ENCODE measurements around the gene PCBP3.
"Not testable (repeated sequence)": the region's sequence is repeated elsewhere in the genome, so short reads cannot be mapped to it uniquely, and the experiment has no call there.

Gene PCBP3

GRCh38 chr21:45811136-45811535 is 167.6 kb downstream of the PCBP3 start:
- H3K23ac ChIP-seq (ENCODE audit: low read length in 2 of 2): no peak overlapping the region
- no peak overlapping the region for H2BK12ac ChIP-seq (ENCODE audit: low read length in 2 of 2)
- no peak overlapping the region for H2AK5ac ChIP-seq (ENCODE audit: low read length, severe bottlenecking)
- no peak overlapping the region for H2BK120ac ChIP-seq (ENCODE audit: low read depth, low read length)
- H3K4me3 ChIP-seq (ENCODE audit: insufficient read depth in 1 of 2, low read depth in 1 of 2, low read length in 2 of 2): no peak overlapping the region
- no peak overlapping the region for H3K18ac ChIP-seq (ENCODE audit: low read depth in 1 of 2, low read length in 2 of 2)
- no peak overlapping the region for H4K8ac ChIP-seq (ENCODE audit: low read length)
- H3K4me1 ChIP-seq (ENCODE audit: control insufficient read depth, insufficient read depth, low read depth, low read length): no peaks in the 10 kb centered on the region
- 69% methylated on average over 5 of the region's 5 CpGs for WGBS
- no peak overlapping the region for H2AFZ ChIP-seq (ENCODE audit: low read depth, low read length)
- no peak overlapping the region for H4K91ac ChIP-seq (ENCODE audit: low read length)
- no peak overlapping the region for H3K14ac ChIP-seq (ENCODE audit: low read length in 2 of 2)
- H3K27me3 ChIP-seq (ENCODE audit: control insufficient read depth in 1 of 2, insufficient read depth in 1 of 2, low read length in 2 of 2): no peaks in the 10 kb centered on the region
- H3K36me3 ChIP-seq (ENCODE audit: control insufficient read depth in 1 of 2, insufficient read depth in 2 of 2, low read depth in 1 of 2, low read length in 2 of 2): peaks cover 0 to 3% of the 10 kb centered on the region in 2 experiments
- no peak overlapping the region for H2BK15ac ChIP-seq (ENCODE audit: low read depth, poor library complexity, severe bottlenecking)
- no peak overlapping the region for H3K27ac ChIP-seq (ENCODE audit: low read length, poor library complexity, severe bottlenecking)
- H3K4me2 ChIP-seq (ENCODE audit: low read length, poor library complexity, severe bottlenecking): no peak overlapping the region
- no peaks in the 10 kb centered on the region for H3K9me3 ChIP-seq (ENCODE audit: control insufficient read depth, low read length)
- H3K9ac ChIP-seq (ENCODE audit: low read length): no peak overlapping the region
- no peak for DNase-seq
- H2BK5ac ChIP-seq (ENCODE audit: low read depth, low read length, poor library complexity, severe bottlenecking): no peak overlapping the region
- no peaks in the 10 kb centered on the region for H3K79me1 ChIP-seq (replicated peaks; ENCODE audit: low read length, poor library complexity, severe bottlenecking)
- no peak overlapping the region for H3K4ac ChIP-seq (ENCODE audit: low read depth in 1 of 2, low read length in 2 of 2)

DNA sequence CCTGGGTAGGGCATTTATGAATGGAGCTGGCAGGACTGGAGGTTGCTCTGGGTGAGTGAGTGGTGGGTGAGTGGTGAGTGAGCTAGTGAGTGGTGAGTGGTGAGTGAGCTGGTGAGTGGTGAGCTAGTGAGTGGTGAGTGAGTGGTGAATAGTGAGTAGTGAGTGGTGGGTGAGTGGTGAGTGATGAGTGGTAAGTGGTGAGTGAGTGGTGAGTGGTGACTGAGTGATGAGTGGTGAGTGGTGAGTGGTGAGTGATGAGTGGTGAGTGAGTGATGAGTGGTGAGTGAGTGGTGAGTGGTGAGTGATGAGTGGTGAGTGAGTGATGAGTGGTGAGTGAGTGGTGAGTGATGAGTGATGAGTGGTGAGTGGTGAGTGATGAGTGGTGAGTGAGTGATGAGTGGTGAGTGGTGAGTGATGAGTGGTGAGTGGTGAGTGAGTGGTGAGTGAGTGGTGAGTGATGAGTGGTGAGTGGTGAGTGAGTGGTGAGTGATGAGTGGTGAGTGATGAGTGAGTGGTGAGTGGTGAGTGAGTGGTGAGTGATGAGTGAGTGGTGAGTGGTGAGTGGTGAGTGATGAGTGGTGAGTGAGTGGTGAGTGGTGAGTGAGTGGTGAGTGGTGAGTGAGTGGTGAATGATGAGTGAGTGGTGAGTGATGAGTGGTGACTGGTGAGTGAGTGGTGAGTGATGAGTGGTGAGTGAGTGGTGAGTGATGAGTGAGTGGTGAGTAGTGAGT is 170.8 kb downstream of the PCBP3 start:
- not testable (repeated sequence) for H3K18ac ChIP-seq (ENCODE audit: low read depth in 1 of 2, low read length in 2 of 2); H2BK5ac ChIP-seq (ENCODE audit: low read depth, low read length, poor library complexity, severe bottlenecking); H2AK5ac ChIP-seq (ENCODE audit: low read length, severe bottlenecking); H2BK120ac ChIP-seq (ENCODE audit: low read depth, low read length); H2BK15ac ChIP-seq (ENCODE audit: low read depth, poor library complexity, severe bottlenecking); H3K27ac ChIP-seq (ENCODE audit: low read length, poor library complexity, severe bottlenecking); H3K4ac ChIP-seq (ENCODE audit: low read depth in 1 of 2, low read length in 2 of 2); H3K79me1 ChIP-seq (replicated peaks; ENCODE audit: low read length, poor library complexity, severe bottlenecking); H4K91ac ChIP-seq (ENCODE audit: low read length); H3K9me3 ChIP-seq (ENCODE audit: control insufficient read depth, low read length); H3K14ac ChIP-seq (ENCODE audit: low read length in 2 of 2); H3K27me3 ChIP-seq (ENCODE audit: control insufficient read depth in 1 of 2, insufficient read depth in 1 of 2, low read length in 2 of 2); H3K4me3 ChIP-seq (ENCODE audit: insufficient read depth in 1 of 2, low read depth in 1 of 2, low read length in 2 of 2); H3K9ac ChIP-seq (ENCODE audit: low read length); H3K4me2 ChIP-seq (ENCODE audit: low read length, poor library complexity, severe bottlenecking); H3K23ac ChIP-seq (ENCODE audit: low read length in 2 of 2); H2BK12ac ChIP-seq (ENCODE audit: low read length in 2 of 2); DNase-seq; H2AFZ ChIP-seq (ENCODE audit: low read depth, low read length); H4K8ac ChIP-seq (ENCODE audit: low read length); H3K36me3 ChIP-seq (ENCODE audit: control insufficient read depth in 1 of 2, insufficient read depth in 2 of 2, low read depth in 1 of 2, low read length in 2 of 2)
- H3K4me1 ChIP-seq (ENCODE audit: control insufficient read depth, insufficient read depth, low read depth, low read length): peaks cover 18% of the 10 kb centered on the region

DNA sequence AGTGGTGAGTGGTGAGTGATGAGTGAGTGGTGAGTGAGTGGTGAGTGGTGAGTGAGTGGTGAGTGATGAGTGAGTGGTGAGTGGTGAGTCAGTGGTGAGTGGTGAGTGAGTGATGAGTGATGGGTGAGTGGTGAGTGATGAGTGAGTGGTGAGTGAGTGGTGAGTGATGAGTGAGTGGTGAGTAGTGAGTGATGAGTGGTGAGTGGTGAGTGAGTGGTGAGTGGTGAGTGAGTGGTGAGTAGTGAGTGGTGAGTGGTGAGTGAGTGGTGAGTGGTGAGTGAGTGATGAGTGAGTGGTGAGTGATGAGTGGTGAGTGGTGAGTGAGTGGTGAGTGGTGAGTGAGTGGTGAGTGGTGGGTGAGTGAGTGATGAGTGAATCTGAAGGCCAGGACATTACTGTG is 172.3 kb downstream of the PCBP3 start:
- H2AK5ac ChIP-seq (ENCODE audit: low read length, severe bottlenecking); H3K4ac ChIP-seq (ENCODE audit: low read depth in 1 of 2, low read length in 2 of 2); H4K8ac ChIP-seq (ENCODE audit: low read length); H2AFZ ChIP-seq (ENCODE audit: low read depth, low read length); H3K9ac ChIP-seq (ENCODE audit: low read length); H2BK15ac ChIP-seq (ENCODE audit: low read depth, poor library complexity, severe bottlenecking); H3K23ac ChIP-seq (ENCODE audit: low read length in 2 of 2); H3K79me1 ChIP-seq (replicated peaks; ENCODE audit: low read length, poor library complexity, severe bottlenecking); H3K4me3 ChIP-seq (ENCODE audit: insufficient read depth in 1 of 2, low read depth in 1 of 2, low read length in 2 of 2); H3K14ac ChIP-seq (ENCODE audit: low read length in 2 of 2); H3K27me3 ChIP-seq (ENCODE audit: control insufficient read depth in 1 of 2, insufficient read depth in 1 of 2, low read length in 2 of 2); H2BK5ac ChIP-seq (ENCODE audit: low read depth, low read length, poor library complexity, severe bottlenecking); DNase-seq; H3K27ac ChIP-seq (ENCODE audit: low read length, poor library complexity, severe bottlenecking); H4K91ac ChIP-seq (ENCODE audit: low read length); H3K36me3 ChIP-seq (ENCODE audit: control insufficient read depth in 1 of 2, insufficient read depth in 2 of 2, low read depth in 1 of 2, low read length in 2 of 2); H3K18ac ChIP-seq (ENCODE audit: low read depth in 1 of 2, low read length in 2 of 2); H2BK12ac ChIP-seq (ENCODE audit: low read length in 2 of 2); H3K9me3 ChIP-seq (ENCODE audit: control insufficient read depth, low read length); H2BK120ac ChIP-seq (ENCODE audit: low read depth, low read length); H3K4me2 ChIP-seq (ENCODE audit: low read length, poor library complexity, severe bottlenecking): not testable (repeated sequence)
- peaks cover 30% of the 10 kb centered on the region for H3K4me1 ChIP-seq (ENCODE audit: control insufficient read depth, insufficient read depth, low read depth, low read length)

- Histone ChIP-seq H3K14ac (ENCODE audit: low read length in 2 of 2) (no peak overlapping the region), H3K36me3 (ENCODE audit: control insufficient read depth in 1 of 2, insufficient read depth in 2 of 2, low read depth in 1 of 2, low read length in 2 of 2) (no peaks in the 10 kb centered on the region), H3K9me3 (ENCODE audit: control insufficient read depth, low read length) (no peaks in the 10 kb centered on the region), H3K27me3 (ENCODE audit: control insufficient read depth in 1 of 2, insufficient read depth in 1 of 2, low read length in 2 of 2) (no peaks in the 10 kb centered on the region), H3K9ac (ENCODE audit: low read length) (no peak overlapping the region), H3K4ac (ENCODE audit: low read depth in 1 of 2, low read length in 2 of 2) (no peak overlapping the region), H2BK5ac (ENCODE audit: low read depth, low read length, poor library complexity, severe bottlenecking) (no peak overlapping the region), H4K91ac (ENCODE audit: low read length) (no peak overlapping the region), H2BK15ac (ENCODE audit: low read depth, poor library complexity, severe bottlenecking) (no peak overlapping the region), H2BK120ac (ENCODE audit: low read depth, low read length) (no peak overlapping the region), H2BK12ac (ENCODE audit: low read length in 2 of 2) (no peak overlapping the region), H3K4me1 (ENCODE audit: control insufficient read depth, insufficient read depth, low read depth, low read length) (peaks cover 36% of the 10 kb centered on the region), H3K27ac (ENCODE audit: low read length, poor library complexity, severe bottlenecking) (no peak overlapping the region), H3K23ac (ENCODE audit: low read length in 2 of 2) (no peak overlapping the region), H3K79me1 (replicated peaks; ENCODE audit: low read length, poor library complexity, severe bottlenecking) (peaks cover 2% of the 10 kb centered on the region), H3K4me3 (ENCODE audit: insufficient read depth in 1 of 2, low read depth in 1 of 2, low read length in 2 of 2) (no peak overlapping the region), H3K18ac (ENCODE audit: low read depth in 1 of 2, low read length in 2 of 2) (no peak overlapping the region), H3K4me2 (ENCODE audit: low read length, poor library complexity, severe bottlenecking) (no peak overlapping the region), H2AFZ (ENCODE audit: low read depth, low read length) (no peak overlapping the region), H2AK5ac (ENCODE audit: low read length, severe bottlenecking) (no peak overlapping the region), H4K8ac (ENCODE audit: low read length) (no peak overlapping the region)
- 95% methylated on average over 14 of the region's 14 CpGs for WGBS
- no peak for DNase-seq
Observed at GRCh38 chr21:45816794-45817193, 173.3 kb downstream of the PCBP3 start.
